H1 (cell line): ENCODE measurements around the gene ETFB. TPM values are rescaled to one million over a fixed set of nuclear protein-coding genes. Genes with fewer than 3 reads are reported as not detected.

Source experiments
- CTCF ChIA-PET: fragments of 300-600 bp; sonication (Branson Sonifier 250); formaldehyde crosslinking; loops from one replicate; lab custom pipeline; 2021; ENCODE audit not compliant: partially characterized antibody; lab: Charles Lee
- POLR2A ChIA-PET: fragments of 300-600 bp; sonication (Branson Sonifier 250); formaldehyde crosslinking; loops from one replicate; lab custom pipeline; 2021; ENCODE audit warnings: inconsistent platforms; ENCODE audit not compliant: partially characterized antibody; lab: Charles Lee
- DNase-seq, 2 experiments: peaks; one replicate each; pipeline versions ENCODE4 v3.0.0 to v3.0.0-alpha.2; 2010 to 2022; ENCODE audit warnings: low spot score in 2 of 2, low read depth in 1 of 2, mixed read lengths in 1 of 2
- FAIRE-seq: peaks from 2 replicates; lab custom pipeline; 2011; peaks lifted over from hg19 to GRCh38; lab: Jason Lieb, UNC
- H2AFZ ChIP-seq: 2 replicates; pipeline ENCODE4 v1.8.1; 2012; ENCODE audit warnings: low read length, inconsistent platforms
- H2AK5ac ChIP-seq: 2 replicates; pipeline ENCODE4 v1.6.1; 2013; ENCODE audit warnings: low read depth, low read length
- H2BK120ac ChIP-seq: replicated peaks from 2 replicates; pipeline ENCODE3; 2013; ENCODE audit warnings: low read depth, low read length, inconsistent platforms
- H2BK12ac ChIP-seq: 2 replicates; pipeline ENCODE4 v1.6.1; 2013; ENCODE audit warnings: low read depth, low read length
- H2BK15ac ChIP-seq: 2 replicates; pipeline ENCODE4 v1.6.1; 2013; ENCODE audit warnings: low read length
- H2BK20ac ChIP-seq: 2 replicates; pipeline ENCODE4 v1.6.1; 2013; ENCODE audit warnings: low read length
- H2BK5ac ChIP-seq: 2 replicates; pipeline ENCODE4 v1.6.1; 2013; ENCODE audit warnings: low read depth, low read length
- H3K14ac ChIP-seq: 2 replicates; pipeline ENCODE4 v1.6.1; 2013; ENCODE audit warnings: inconsistent platforms; ENCODE audit not compliant: insufficient read length
- H3K18ac ChIP-seq: 2 replicates; pipeline ENCODE4 v1.6.1; 2013; ENCODE audit warnings: low read length; ENCODE audit errors: extremely low read depth
- H3K23ac ChIP-seq: 2 replicates; pipeline ENCODE4 v1.6.1; 2013; ENCODE audit warnings: inconsistent platforms; ENCODE audit not compliant: insufficient read length
- H3K23me2 ChIP-seq: 2 replicates; pipeline ENCODE4 v1.6.1; 2013; ENCODE audit warnings: low read depth, low read length
- H3K27ac ChIP-seq: 2 replicates; pipeline ENCODE4 v1.6.1; 2011; ENCODE audit warnings: low read depth, low read length, inconsistent platforms
- H3K27me3 ChIP-seq, 4 experiments: replicated peaks in 1 of 4; 1 replicate in 1 of 4; 2 replicates in 3 of 4; pipeline versions ENCODE4 v1.6.1 to v1.8.1; 2011 to 2013; ENCODE audit warnings: low read length in 3 of 4, mild to moderate bottlenecking in 3 of 4, inconsistent platforms in 2 of 4, mixed read lengths in 2 of 4, moderate library complexity in 1 of 4; ENCODE audit not compliant: control insufficient read depth in 3 of 4, insufficient read depth in 3 of 4; ENCODE audit errors: extremely low read depth in 1 of 4
- H3K36me3 ChIP-seq, 4 experiments: 2 replicates each; pipeline versions ENCODE4 v1.6.1 to v1.8.1; 2011 to 2013; ENCODE audit warnings: mild to moderate bottlenecking in 4 of 4, low read length in 3 of 4, moderate library complexity in 2 of 4, control low read depth in 1 of 4, inconsistent platforms in 1 of 4; ENCODE audit not compliant: insufficient read depth in 4 of 4, control insufficient read depth in 2 of 4
- H3K4ac ChIP-seq: replicated peaks from 2 replicates; pipeline ENCODE3; 2013; ENCODE audit warnings: low read length, low read depth, mixed read lengths, inconsistent platforms; ENCODE audit not compliant: insufficient read length
- H3K4me1 ChIP-seq, 4 experiments: replicated peaks in 1 of 4; 1 replicate in 1 of 4; 2 replicates in 3 of 4; pipeline versions ENCODE4 v1.6.1 to v1.8.1; 2011 to 2013; ENCODE audit warnings: low read length in 3 of 4, inconsistent platforms in 2 of 4, mixed read lengths in 1 of 4; ENCODE audit not compliant: insufficient read depth in 4 of 4, control insufficient read depth in 3 of 4
- H3K4me2 ChIP-seq, 2 experiments: 2 replicates each; pipeline versions ENCODE4 v1.6.1 to v1.8.1; 2011 to 2013; ENCODE audit warnings: low read depth in 2 of 2, low read length in 2 of 2, control low read depth in 1 of 2, inconsistent platforms in 1 of 2, mild to moderate bottlenecking in 1 of 2; ENCODE audit not compliant: insufficient read depth in 1 of 2
- H3K4me3 ChIP-seq, 4 experiments: fragments of 200-600, 300-600 bp in 1 of 4; sonication (generic), shearing (Covaris generic), sonication (Bioruptor Twin) in 1 of 4; 2 replicates each; pipeline versions ENCODE4 v1.5.1 to v1.8.1; 2011 to 2016; ENCODE audit warnings: low read length in 4 of 4, low read depth in 3 of 4, control low read depth in 2 of 4, inconsistent platforms in 2 of 4, mild to moderate bottlenecking in 2 of 4, mixed read lengths in 1 of 4, moderate library complexity in 1 of 4; ENCODE audit not compliant: insufficient read depth in 2 of 4; ENCODE audit errors: extremely low read depth in 1 of 4
- H3K56ac ChIP-seq: replicated peaks from 2 replicates; pipeline ENCODE3; 2013; ENCODE audit warnings: low read depth, mild to moderate bottlenecking, mixed read lengths, low read length, inconsistent platforms; ENCODE audit not compliant: insufficient read length
- H3K79me1 ChIP-seq: 2 replicates; pipeline ENCODE4 v1.6.1; 2013; ENCODE audit warnings: low read depth, low read length, control low read depth
- H3K79me2 ChIP-seq, 2 experiments: 2 replicates each; pipeline versions ENCODE4 v1.6.1 to v1.8.1; 2012 to 2013; ENCODE audit warnings: low read length in 2 of 2, mild to moderate bottlenecking in 2 of 2, inconsistent platforms in 1 of 2; ENCODE audit not compliant: insufficient read depth in 2 of 2, control insufficient read depth in 1 of 2
- H3K9ac ChIP-seq, 4 experiments: replicated peaks in 1 of 4; 1 replicate in 1 of 4; 2 replicates in 3 of 4; pipeline versions ENCODE4 v1.6.1 to v1.8.1; 2011 to 2013; ENCODE audit warnings: low read depth in 3 of 4, low read length in 3 of 4, control low read depth in 2 of 4, mild to moderate bottlenecking in 2 of 4, moderate library complexity in 2 of 4, inconsistent platforms in 1 of 4; ENCODE audit errors: extremely low read depth in 1 of 4
- H3K9me3 ChIP-seq, 2 experiments: 2 replicates each; pipeline versions ENCODE4 v1.6.1 to v1.8.1; 2012 to 2013; ENCODE audit warnings: mild to moderate bottlenecking in 2 of 2, moderate library complexity in 2 of 2, control low read depth in 1 of 2, inconsistent platforms in 1 of 2, low read depth in 1 of 2, low read length in 1 of 2, mixed read lengths in 1 of 2; ENCODE audit not compliant: insufficient read depth in 2 of 2
- H4K20me1 ChIP-seq, 2 experiments: replicated peaks in 1 of 2; 2 replicates each; pipeline versions ENCODE3 to v1.8.1; 2011 to 2013; ENCODE audit warnings: inconsistent platforms in 2 of 2, low read length in 2 of 2, mild to moderate bottlenecking in 1 of 2; ENCODE audit not compliant: insufficient read depth in 2 of 2, control insufficient read depth in 1 of 2
- H4K5ac ChIP-seq: 2 replicates; pipeline ENCODE4 v1.6.1; 2013; ENCODE audit warnings: low read length, low read depth, mixed read lengths, inconsistent platforms; ENCODE audit not compliant: insufficient read length
- H4K8ac ChIP-seq: 2 replicates; pipeline ENCODE4 v1.8.0; 2013; ENCODE audit warnings: mild to moderate bottlenecking, moderate library complexity, low read length, inconsistent platforms; ENCODE audit not compliant: insufficient read depth; ENCODE audit errors: extremely low read depth
- H4K91ac ChIP-seq: replicated peaks from 2 replicates; pipeline ENCODE3; 2013; ENCODE audit warnings: low read length, mixed read lengths, inconsistent platforms; ENCODE audit not compliant: insufficient read length
- BCL11A ChIP-seq, 2 experiments: IDR thresholded peaks; one replicate each; pipeline ENCODE4 v1.6.1; 2011; ENCODE audit warnings: low read depth in 2 of 2, low read length in 2 of 2, mild to moderate bottlenecking in 2 of 2
- CHD2 ChIP-seq: IDR thresholded peaks from 2 replicates; pipeline ENCODE4 v1.6.1; 2012; ENCODE audit warnings: low read length, improper control_type of control experiment
- EZH2 ChIP-seq: fragments of 200-600 bp; sonication (generic); IDR thresholded peaks from 2 replicates; pipeline ENCODE4 v1.7.1; 2012; ENCODE audit warnings: low read depth, mild to moderate bottlenecking, moderate library complexity, low read length, inconsistent platforms; ENCODE audit not compliant: severe bottlenecking
- JUND ChIP-seq: IDR thresholded peaks from 2 replicates; pipeline ENCODE4 v1.6.1; 2011; ENCODE audit warnings: mild to moderate bottlenecking, improper control_type of control experiment, low read length
- MAFK ChIP-seq: IDR thresholded peaks from 2 replicates; pipeline ENCODE4 v1.6.1; 2012; ENCODE audit warnings: low read depth, mild to moderate bottlenecking, improper control_type of control experiment, low read length
- POLR2A ChIP-seq, 2 experiments: IDR thresholded peaks; 1 replicate in 1 of 2; 2 replicates in 1 of 2; pipeline ENCODE4 v1.6.1; 2011; ENCODE audit warnings: low read depth in 2 of 2, low read length in 2 of 2, mild to moderate bottlenecking in 2 of 2; ENCODE audit errors: control extremely low read depth in 1 of 2
- POLR2AphosphoS5 ChIP-seq: IDR thresholded peaks from 2 replicates; pipeline ENCODE4 v1.6.1; 2011; ENCODE audit warnings: low read depth, low read length
- RFX5 ChIP-seq: IDR thresholded peaks from 2 replicates; pipeline ENCODE4 v1.6.1; 2011; ENCODE audit warnings: low read depth, low read length, improper control_type of control experiment, borderline replicate concordance
- SP1 ChIP-seq: IDR thresholded peaks from 2 replicates; pipeline ENCODE4 v1.6.1; 2011; ENCODE audit warnings: low read depth, low read length
- SP4 ChIP-seq: IDR thresholded peaks from 2 replicates; pipeline ENCODE4 v1.6.1; 2012; ENCODE audit warnings: low read length, inconsistent platforms
- TBP ChIP-seq: IDR thresholded peaks from 2 replicates; pipeline ENCODE4 v1.6.1; 2011; ENCODE audit warnings: low read depth, low read length, improper control_type of control experiment
- TCF12 ChIP-seq: IDR thresholded peaks from 2 replicates; pipeline ENCODE4 v1.6.1; 2011; ENCODE audit warnings: low read depth, mild to moderate bottlenecking, low read length
- TEAD4 ChIP-seq: IDR thresholded peaks from 2 replicates; pipeline ENCODE4 v1.6.1; 2012; ENCODE audit warnings: low read depth, low read length, inconsistent platforms, mixed read lengths
- YY1 ChIP-seq: IDR thresholded peaks from 2 replicates; pipeline ENCODE4 v1.6.1; 2011; ENCODE audit warnings: low read depth, mild to moderate bottlenecking, low read length
- WGBS, 2 experiments: shearing (Covaris generic) in 1 of 2; methylation state at CpG; one replicate each; pipeline versions ENCODE4 v1.1.6 to v1.1.7; 2013 to 2015; ENCODE audit warnings: low lambda C conversion rate in 2 of 2, mixed read lengths in 2 of 2, inconsistent platforms in 1 of 2, low coverage in 1 of 2, missing lambda C conversion rate in 1 of 2; ENCODE audit not compliant: insufficient replicate concordance in 2 of 2, insufficient coverage in 1 of 2, insufficient read length in 1 of 2; ENCODE audit errors: extremely low coverage in 1 of 2, missing lambda C conversion rate in 1 of 2; 5-methylcytosine and 5-hydroxymethylcytosine counted together
- polyA plus RNA-seq, 7 experiments: library from polyadenylated mRNA; depleted of rRNA in 3 of 7; stranded (reverse) in 5 of 7; unstranded in 2 of 7; fragments of >200 nt in 5 of 7; fragments of 200-250 nt in 2 of 7; gene quantifications; 1 replicate in 5 of 7; 2 replicates in 1 of 7; 4 replicates in 1 of 7; pipeline versions ENCODE4 v1.2.1 to v1.2.3, GENCODE V29; 2011 to 2013; ENCODE audit warnings: missing spikeins in 2 of 7, mixed read lengths in 2 of 7
- total RNA-seq: library from RNA; stranded (reverse); fragmentation: NEBNext Ultra II Directional; extraction: Animal tissue kit (Norgen Biotek cat#: 25700); gene quantifications from 2 replicates; pipeline ENCODE4 v1.2.1, GENCODE V29; 2021
- TF ChIP-seq, protein P1 (sequence below): IDR thresholded peaks from 2 replicates; pipeline ENCODE4 v1.6.1; 2012; ENCODE audit warnings: low read length, inconsistent platforms

ETFB gene
- total and polyA plus RNA-seq, 2 of the 8 experiments (the other 6 are each of a cell fraction or from before 2014, with no cell fraction given), result 40.0 to 66.5 TPM

- H2BK20ac ChIP-seq, result no peak overlapping the region
- DNase-seq (no peak), FAIRE-seq (no peak)
- H3K4ac ChIP-seq, result no peak overlapping the region
- H2BK12ac ChIP-seq, result no peak overlapping the region
- CTCF ChIA-PET, result interaction anchor here (0.6 to 2.1 kb wide), 7 partner anchors 9 to 643 kb away, joined by 3 to 7 read pairs (median 4); partner anchors contain the start of gene VSIG10L
- no peak overlapping the region; the same call in 1 of the 2 replicates for H4K8ac ChIP-seq
- H3K18ac ChIP-seq, result no peak overlapping the region
- peaks cover 0 to 7% (median 0%) of the 10 kb centered on the region in 4 experiments; a peak in 1 of 8 replicates for H3K36me3 ChIP-seq
- H2AK5ac ChIP-seq, result no peak overlapping the region
- H3K56ac ChIP-seq, result no peak overlapping the region
- H3K4me1 ChIP-seq, result peaks cover 0 to 12% (median 7%) of the 10 kb centered on the region in 4 experiments; a peak in 5 of 7 replicates
- peaks cover 11% of the 10 kb centered on the region; the same call in 1 of the 2 replicates for H3K23me2 ChIP-seq
- H3K79me1 ChIP-seq, result peaks cover 9% of the 10 kb centered on the region
- no peak overlapping the region for H2AFZ ChIP-seq
- H2BK120ac ChIP-seq, result no peak overlapping the region
- H3K4me2 ChIP-seq, result no peak overlapping the region
- POLR2A ChIA-PET, result interaction anchor here (1.3 kb wide), 1 partner anchor 9 kb away, joined by 3 read pairs; no protein-coding TSS in a partner anchor
- WGBS, 2 experiments, result 78% methylated on average over 6 of the region's 6 CpGs; no CpG with 5 or more reads in 1 of the 2 experiments
- H3K23ac ChIP-seq, result no peak overlapping the region
- no peaks in the 10 kb centered on the region for H3K9me3 ChIP-seq
- peaks cover 0 to 6% (median 5%) of the 10 kb centered on the region in 4 experiments; a peak in 4 of 7 replicates for H3K27me3 ChIP-seq
- no peak overlapping the region for H3K9ac ChIP-seq
- no peak overlapping the region for H3K14ac ChIP-seq
- H3K79me2 ChIP-seq, result no peaks in the 10 kb centered on the region
- no peak overlapping the region for H2BK5ac ChIP-seq
- H3K4me3 ChIP-seq, result no peak overlapping the region
- no peak overlapping the region for H2BK15ac ChIP-seq
- no peak overlapping the region for H4K5ac ChIP-seq
- TF ChIP-seq SP4 (no peak), TCF12 (no peak), SP1 (no peak), JUND (no peak), BCL11A (IDR thresholded peaks at IDR 0.05; ENCODE audit: low read depth in 2 of 2, low read length in 2 of 2) (no peak), RFX5 (no peak), TBP (no peak), POLR2A (IDR thresholded peaks at IDR 0.05; ENCODE audit: control extremely low read depth in 1 of 2, low read depth in 2 of 2, low read length in 2 of 2) (no peak), POLR2AphosphoS5 (no peak), TEAD4 (no peak), YY1 (no peak), EZH2 (no peak), CHD2 (no peak), MAFK (no peak)
- TF ChIP-seq, protein P1, sequence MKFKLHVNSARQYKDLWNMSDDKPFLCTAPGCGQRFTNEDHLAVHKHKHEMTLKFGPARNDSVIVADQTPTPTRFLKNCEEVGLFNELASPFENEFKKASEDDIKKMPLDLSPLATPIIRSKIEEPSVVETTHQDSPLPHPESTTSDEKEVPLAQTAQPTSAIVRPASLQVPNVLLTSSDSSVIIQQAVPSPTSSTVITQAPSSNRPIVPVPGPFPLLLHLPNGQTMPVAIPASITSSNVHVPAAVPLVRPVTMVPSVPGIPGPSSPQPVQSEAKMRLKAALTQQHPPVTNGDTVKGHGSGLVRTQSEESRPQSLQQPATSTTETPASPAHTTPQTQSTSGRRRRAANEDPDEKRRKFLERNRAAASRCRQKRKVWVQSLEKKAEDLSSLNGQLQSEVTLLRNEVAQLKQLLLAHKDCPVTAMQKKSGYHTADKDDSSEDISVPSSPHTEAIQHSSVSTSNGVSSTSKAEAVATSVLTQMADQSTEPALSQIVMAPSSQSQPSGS, result no peak
- peaks cover 4 to 19% of the 10 kb centered on the region in 2 experiments for H4K20me1 ChIP-seq
- no peak overlapping the region for H3K27ac ChIP-seq
- H4K91ac ChIP-seq, result no peak overlapping the region
These were observed 42.1 kb downstream of the ETFB start for GRCh38 chr19:51324167-51324481.
